HEK293 (cell line): ENCODE measurements around the gene FXYD2.

Source experiments
- CTCF ChIA-PET: fragments of 350-600 bp; formaldehyde crosslinking; extraction: SDS; loops from one replicate; lab custom pipeline; 2021; ENCODE audit warnings: antibody characterized with exemption; lab: Yijun Ruan, JAX
- POLR2A ChIA-PET: fragments of 300-600 bp; formaldehyde crosslinking; extraction: SDS; loops from one replicate; lab custom pipeline; 2020; ENCODE audit warnings: antibody characterized with exemption, inconsistent platforms; lab: Yijun Ruan, JAX
- H3K27ac ChIP-seq: fragments of 200-500 bp; sonication (Bioruptor generic); 2 replicates; pipeline ENCODE4 v1.5.1; 2014; ENCODE audit warnings: low read depth, low read length, control low read depth, inconsistent platforms; ENCODE audit errors: extremely low read depth
- H3K36me3 ChIP-seq, 2 experiments: fragments of 200-500 bp in 1 of 2; sonication (Bioruptor generic) in 1 of 2; 1 replicate in 1 of 2; 2 replicates in 1 of 2; pipeline ENCODE4 v1.5.1; 2014 to 2017; ENCODE audit warnings: inconsistent platforms in 2 of 2, low read length in 2 of 2; ENCODE audit not compliant: control insufficient read depth in 2 of 2, insufficient read depth in 1 of 2
- H3K4me1 ChIP-seq: fragments of 200-500 bp; sonication (Bioruptor generic); 2 replicates; pipeline ENCODE4 v1.5.1; 2014; ENCODE audit warnings: mild to moderate bottlenecking, low read length, inconsistent platforms; ENCODE audit not compliant: control insufficient read depth, insufficient read depth
- H3K4me3 ChIP-seq: 2 replicates; pipeline ENCODE4 v1.5.1; 2011; ENCODE audit warnings: low read depth, mild to moderate bottlenecking, control low read depth, low read length, moderate library complexity
- H3K9me3 ChIP-seq: fragments of 200-500 bp; sonication (Bioruptor generic); 2 replicates; pipeline ENCODE4 v1.5.1; 2014; ENCODE audit warnings: low read depth, low read length, inconsistent platforms; ENCODE audit not compliant: control insufficient read depth, insufficient read depth
- GLI4 ChIP-seq: fragments of 450-650 bp; formaldehyde crosslinking; IDR thresholded peaks from 2 replicates; pipeline ENCODE4 v1.5.1; 2016; ENCODE audit warnings: missing biosample characterization, missing genetic modification characterization
- KLF8 ChIP-seq: fragments of 450-650 bp; formaldehyde crosslinking; IDR thresholded peaks from 2 replicates; pipeline ENCODE4 v1.5.1; 2016; ENCODE audit warnings: missing biosample characterization, missing genetic modification characterization
- OVOL3 ChIP-seq: fragments of 450-650 bp; formaldehyde crosslinking; IDR thresholded peaks from 2 replicates; pipeline ENCODE4 v1.5.1; 2016; ENCODE audit warnings: missing biosample characterization, missing genetic modification characterization
- SP2 ChIP-seq: fragments of 450-650 bp; formaldehyde crosslinking; IDR thresholded peaks from 2 replicates; pipeline ENCODE4 v1.5.1; 2016; ENCODE audit warnings: missing biosample characterization, missing genetic modification characterization
- TSHZ1 ChIP-seq: fragments of 450-650 bp; formaldehyde crosslinking; IDR thresholded peaks from 2 replicates; pipeline ENCODE4 v1.5.1; 2016; ENCODE audit warnings: missing biosample characterization, missing genetic modification characterization, borderline replicate concordance
- ZBTB10 ChIP-seq: fragments of 450-650 bp; formaldehyde crosslinking; IDR thresholded peaks from 2 replicates; pipeline ENCODE4 v1.5.1; 2016; ENCODE audit warnings: missing biosample characterization, missing genetic modification characterization
- ZNF132 ChIP-seq: fragments of 450-650 bp; formaldehyde crosslinking; IDR thresholded peaks from 2 replicates; pipeline ENCODE4 v1.5.1; 2017; ENCODE audit warnings: missing biosample characterization, missing genetic modification characterization, borderline replicate concordance
- ZNF239 ChIP-seq: fragments of 450-650 bp; formaldehyde crosslinking; IDR thresholded peaks from 2 replicates; pipeline ENCODE4 v1.5.1; 2016; ENCODE audit warnings: missing biosample characterization, missing genetic modification characterization
- ZNF274 ChIP-seq, 2 experiments: fragments of 200-500 bp in 1 of 2; fragments of 450-650 bp in 1 of 2; sonication (Bioruptor generic) in 1 of 2; formaldehyde crosslinking in 1 of 2; IDR thresholded peaks; 2 replicates each; pipeline versions ENCODE4 v1.5.1 to v1.6.1; 2014 to 2016; ENCODE audit warnings: borderline replicate concordance in 1 of 2, inconsistent platforms in 1 of 2, low read length in 1 of 2, missing biosample characterization in 1 of 2, missing genetic modification characterization in 1 of 2
- ZNF280C ChIP-seq: fragments of 450-650 bp; formaldehyde crosslinking; IDR thresholded peaks from 2 replicates; pipeline ENCODE4 v1.5.1; 2016; ENCODE audit warnings: missing biosample characterization, missing genetic modification characterization
- ZNF521 ChIP-seq: fragments of 450-650 bp; formaldehyde crosslinking; IDR thresholded peaks from 2 replicates; pipeline ENCODE4 v1.5.1; 2017; ENCODE audit warnings: missing biosample characterization, mild to moderate bottlenecking, missing genetic modification characterization
- ZNF639 ChIP-seq: fragments of 450-650 bp; formaldehyde crosslinking; IDR thresholded peaks from 2 replicates; pipeline ENCODE4 v1.5.1; 2016; ENCODE audit warnings: missing biosample characterization, missing genetic modification characterization
- ZNF654 ChIP-seq: fragments of 450-650 bp; formaldehyde crosslinking; IDR thresholded peaks from 2 replicates; pipeline ENCODE4 v1.5.1; 2016; ENCODE audit warnings: low read depth, missing biosample characterization, missing genetic modification characterization
- ZNF837 ChIP-seq: fragments of 450-650 bp; formaldehyde crosslinking; IDR thresholded peaks from 2 replicates; pipeline ENCODE4 v1.5.1; 2016; ENCODE audit warnings: missing biosample characterization, missing genetic modification characterization
- ZXDB ChIP-seq: fragments of 450-650 bp; formaldehyde crosslinking; IDR thresholded peaks from 2 replicates; pipeline ENCODE4 v1.5.1; 2016; ENCODE audit warnings: missing biosample characterization, missing genetic modification characterization

The FXYD2 gene

GRCh38 chr11:117803896-117804295, 20.6 kb downstream of the FXYD2 start:
- no peaks in the 10 kb centered on the region for H3K36me3 ChIP-seq
- no peak overlapping the region for H3K27ac ChIP-seq
- no peaks in the 10 kb centered on the region for H3K4me1 ChIP-seq
- POLR2A ChIA-PET = no interaction called here
- no peak overlapping the region for H3K4me3 ChIP-seq
- H3K9me3 ChIP-seq = no peaks in the 10 kb centered on the region
- no peak for TF ChIP-seq ZNF280C (tag by site-specific recombination)
- no peak for TF ChIP-seq TSHZ1 (tag by site-specific recombination)
- TF ChIP-seq ZBTB10 (tag by site-specific recombination) = no peak
- no peak for TF ChIP-seq ZNF837
- no peak for TF ChIP-seq ZNF132 (tag by site-specific recombination)
- TF ChIP-seq, all 188 proteins: peak for 0
- CTCF ChIA-PET = interaction anchor here (0.9 to 6.3 kb wide), 4 partner anchors 14 to 378 kb away, joined by 3 to 131 read pairs (median 6); no protein-coding TSS in a partner anchor

GRCh38 chr11:117799634-117800033, 24.9 kb downstream of the FXYD2 start:
- no peak overlapping the region for H3K4me3 ChIP-seq
- H3K4me1 ChIP-seq = no peaks in the 10 kb centered on the region
- no peaks in the 10 kb centered on the region for H3K9me3 ChIP-seq
- ChIA-PET POLR2A (no interaction called here), CTCF (interaction anchor here (0.5 to 4.2 kb wide), 6 partner anchors 9 to 374 kb away, joined by 3 to 32 read pairs (median 8); no protein-coding TSS in a partner anchor)
- no peaks in the 10 kb centered on the region for H3K36me3 ChIP-seq
- TF ChIP-seq KLF8 (tag by site-specific recombination) = no peak
- TF ChIP-seq ZNF274 (IDR thresholded peaks at IDR 0.05; ENCODE audit: low read length) = no peak
- TF ChIP-seq ZNF274 (tag by site-specific recombination; IDR thresholded peaks at IDR 0.05; ENCODE audit: borderline replicate concordance) = no peak
- no peak for TF ChIP-seq OVOL3 (tag by site-specific recombination)
- no peak for TF ChIP-seq ZNF654 (tag by site-specific recombination)
- no peak for TF ChIP-seq ZNF239
- no peak for TF ChIP-seq ZNF639
- TF ChIP-seq ZXDB (tag by site-specific recombination) = no peak
- TF ChIP-seq SP2 (tag by site-specific recombination) = no peak
- TF ChIP-seq GLI4 = no peak
- no peak for TF ChIP-seq ZNF521
- H3K27ac ChIP-seq = no peak overlapping the region
